Measurements from ENCODE around the gene AGAP3. TPM values are rescaled to one million over a fixed set of nuclear protein-coding genes. Genes with fewer than 3 reads are reported as not detected.

Gene AGAP3
- 10 to 100 TPM; 23.4 to 23.9 TPM for total RNA-seq

GRCh38 chr7:151085691-151086620, at the start of gene AGAP3:
Gene AGAP3 (plus strand): TSS chr7:151086475. CDS start chr7:151086742, 267 bp downstream.

GRCh38 chr7:151047976-151048815, 38.1 kb upstream of the AGAP3 start, which contains the start of gene ASIC3:
Gene ASIC3 (plus strand): TSS chr7:151048531. CDS start chr7:151048886, 355 bp downstream.

GRCh38 chr7:151057506-151057988, 28.7 kb upstream of the AGAP3 start, which contains the start of gene CDK5:
Gene CDK5 (minus strand): TSS chr7:151057897. CDS start chr7:151057848, 49 bp downstream.

GRCh38 chr7:151059367-151060112, 26.7 kb upstream of the AGAP3 start, which contains the start of gene SLC4A2:
Gene SLC4A2 (plus strand): TSS chr7:151059589. CDS start chr7:151061988, 2,399 bp downstream.

GRCh38 chr7:151080522-151081169, 5.6 kb upstream of the AGAP3 start, which contains the start of gene FASTK:
Gene FASTK (minus strand): TSS chr7:151080809. CDS start chr7:151080766, 43 bp downstream.

GRCh38 chr7:151083071-151083823, 3.0 kb upstream of the AGAP3 start, which contains the start of gene TMUB1:
Gene TMUB1 (minus strand): TSS chr7:151083493. CDS start chr7:151082563, 930 bp downstream.

GRCh38 chr7:151167197-151167961, 81.1 kb downstream of the AGAP3 start, which contains the start of gene GBX1:
Gene GBX1 (minus strand): TSS chr7:151167694. CDS start chr7:151167548, 146 bp downstream.

GRCh38 chr7:151186640-151187408, 100.5 kb downstream of the AGAP3 start, which contains the start of gene ASB10:
Gene ASB10 (minus strand): TSS chr7:151187250. CDS start chr7:151187130, 120 bp downstream.

Other genes starting within 250 kb of the AGAP3 start
- not detected for gene AOC1, start 234.0 kb upstream of the AGAP3 start, total RNA-seq
- gene KCNH2, start 108.2 kb upstream of the AGAP3 start, total RNA-seq = under 1 TPM; 0.73 to 0.75 TPM
- 10 to 100 TPM; 31.9 to 38.1 TPM for gene NOS3, start 95.5 kb upstream of the AGAP3 start, total RNA-seq
- 10 to 100 TPM; 14.4 to 15.7 TPM for gene ATG9B, start 62.0 kb upstream of the AGAP3 start, total RNA-seq
- 10 to 100 TPM; 56.1 to 57.4 TPM for gene ABCB8, start 58.0 kb upstream of the AGAP3 start, total RNA-seq
- 1 to 10 TPM; 3.7 to 5.3 TPM for gene ASIC3, start 37.9 kb upstream of the AGAP3 start, total RNA-seq
- 10 to 100 TPM; 17.5 to 19.8 TPM for gene CDK5, start 28.6 kb upstream of the AGAP3 start, total RNA-seq
- 100 to 1,000 TPM; 103 to 106 TPM for gene SLC4A2, start 26.9 kb upstream of the AGAP3 start, total RNA-seq
- 10 to 100 TPM; 73.5 to 81.0 TPM for gene FASTK, start 5.7 kb upstream of the AGAP3 start, total RNA-seq
- 10 to 100 TPM; 63.6 to 71.8 TPM for gene TMUB1, start 3.0 kb upstream of the AGAP3 start, total RNA-seq
- gene GBX1, start 81.2 kb downstream of the AGAP3 start, total RNA-seq = not detected
- gene ASB10, start 100.8 kb downstream of the AGAP3 start, total RNA-seq = not detected
- under 1 TPM in 1 of 2 experiments, not detected in 1; 0.88 TPM for gene H2BK1, start 124.0 kb downstream of the AGAP3 start, total RNA-seq
- gene ABCF2, start 140.7 kb downstream of the AGAP3 start, total RNA-seq = 10 to 100 TPM; 25.1 TPM
- gene CHPF2, start 146.0 kb downstream of the AGAP3 start, total RNA-seq = 10 to 100 TPM; 41.0 to 43.6 TPM
- gene SMARCD3, start 162.2 kb downstream of the AGAP3 start, total RNA-seq = 1 to 10 TPM; 2.3 to 2.4 TPM